K562 (cell line): ENCODE data around the gene RPUSD1.

Source experiments
- CTCF ChIP-seq, 3 experiments: IDR thresholded peaks in 2 of 3; conservative IDR thresholded peaks in 1 of 3; 2 replicates each; pipeline ENCODE4 v1.5.1; 2011 to 2012; ENCODE audit warnings: low read length in 3 of 3, mild to moderate bottlenecking in 3 of 3, control low read depth in 2 of 3, improper control_type of control experiment in 1 of 3, inconsistent platforms in 1 of 3, low read depth in 1 of 3, mixed read lengths in 1 of 3, moderate library complexity in 1 of 3; ENCODE audit not compliant: insufficient read depth in 2 of 3
- EZH2 ChIP-seq: IDR thresholded peaks from 2 replicates; pipeline ENCODE4 v1.6.1; 2012; ENCODE audit warnings: low read depth, mild to moderate bottlenecking, inconsistent platforms, low read length, borderline replicate concordance
- SMC3 ChIP-seq: conservative IDR thresholded peaks from 2 replicates; pipeline ENCODE4 v1.6.1; 2011; ENCODE audit warnings: low read depth, low read length, improper control_type of control experiment; ENCODE audit not compliant: insufficient read depth
- U2AF2 ChIP-seq: fragments of 200-400 bp; formaldehyde crosslinking; optimal IDR thresholded peaks from 2 replicates; pipeline ENCODE3; 2017; ENCODE audit warnings: low read depth, mild to moderate bottlenecking, low read length
- ZNF586 ChIP-seq: fragments of 450-650 bp; formaldehyde crosslinking; conservative IDR thresholded peaks from 2 replicates; pipeline ENCODE4 v1.4.0; 2020; ENCODE audit warnings: mild to moderate bottlenecking, moderate library complexity
- TF ChIP-seq, protein P1 (sequence below): fragments of 250-450 bp; sonication (Bioruptor Pico); IDR thresholded peaks from 2 replicates; pipeline ENCODE4 v1.8.0; 2022; ENCODE audit warnings: inconsistent platforms

- TF ChIP-seq EZH2 = no peak
- TF ChIP-seq, protein P1, sequence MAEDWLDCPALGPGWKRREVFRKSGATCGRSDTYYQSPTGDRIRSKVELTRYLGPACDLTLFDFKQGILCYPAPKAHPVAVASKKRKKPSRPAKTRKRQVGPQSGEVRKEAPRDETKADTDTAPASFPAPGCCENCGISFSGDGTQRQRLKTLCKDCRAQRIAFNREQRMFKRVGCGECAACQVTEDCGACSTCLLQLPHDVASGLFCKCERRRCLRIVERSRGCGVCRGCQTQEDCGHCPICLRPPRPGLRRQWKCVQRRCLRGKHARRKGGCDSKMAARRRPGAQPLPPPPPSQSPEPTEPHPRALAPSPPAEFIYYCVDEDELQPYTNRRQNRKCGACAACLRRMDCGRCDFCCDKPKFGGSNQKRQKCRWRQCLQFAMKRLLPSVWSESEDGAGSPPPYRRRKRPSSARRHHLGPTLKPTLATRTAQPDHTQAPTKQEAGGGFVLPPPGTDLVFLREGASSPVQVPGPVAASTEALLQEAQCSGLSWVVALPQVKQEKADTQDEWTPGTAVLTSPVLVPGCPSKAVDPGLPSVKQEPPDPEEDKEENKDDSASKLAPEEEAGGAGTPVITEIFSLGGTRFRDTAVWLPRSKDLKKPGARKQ (CRISPR knock-in tag) = no peak
- no peak for TF ChIP-seq ZNF586 (CRISPR knock-in tag)
- no peak for TF ChIP-seq CTCF (IDR thresholded peaks at IDR 0.05 in 2 of 3, conservative IDR thresholded peaks at IDR 0.05 in 1 of 3; ENCODE audit: insufficient read depth in 2 of 3, low read depth in 1 of 3, low read length in 3 of 3)
- TF ChIP-seq U2AF2 = no peak
- no peak for TF ChIP-seq SMC3
Measured at GRCh38 chr16:790086-790485, 1.9 kb upstream of the RPUSD1 start.
